ENCODE measurements around the gene NLE1. TPM values are rescaled to one million over a fixed set of nuclear protein-coding genes. Genes with fewer than 3 reads are reported as not detected.

Gene NLE1
- total and polyA plus RNA-seq, 2 donors (not counting 1 experiment from before 2014, with no cell fraction given), result 16.5 to 17.5 TPM

DNA sequence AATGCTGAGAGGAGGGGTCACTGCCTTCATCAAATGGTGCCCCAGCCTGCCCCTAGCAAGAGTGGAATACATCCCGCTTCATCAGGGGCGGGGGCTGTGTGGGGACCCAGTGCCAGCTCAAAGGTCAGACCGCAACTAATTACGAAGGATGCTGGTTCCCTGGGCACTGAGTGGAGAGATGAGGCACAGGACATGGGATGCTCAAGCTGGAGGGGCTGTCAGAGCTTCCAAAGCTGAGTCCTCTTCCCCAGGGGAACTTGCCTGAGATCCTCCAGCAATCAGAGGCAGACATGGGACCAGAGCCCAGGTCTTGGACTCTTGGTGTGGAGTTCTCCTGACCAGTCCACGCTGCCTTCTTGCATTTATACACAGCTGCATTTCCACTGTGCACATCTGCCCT, 24.4 kb upstream of the NLE1 start:
- Mint-ChIP-seq H3K27me3 (peaks cover 36% of the 10 kb centered on the region), H3K9me3 (ENCODE audit: insufficient read depth) (no peaks in the 10 kb centered on the region), H3K4me1 (no peaks in the 10 kb centered on the region), H3K27ac (no peak overlapping the region), H3K4me3 (no peak overlapping the region)
- CTCF ChIA-PET, result interaction anchor here (0.7 kb wide), 1 partner anchor 19 kb away, joined by 3 read pairs; no protein-coding TSS in a partner anchor
- Histone ChIP-seq H3K9me3 (ENCODE audit: control extremely low read depth in 1 of 3, control insufficient read depth in 2 of 3, insufficient read depth in 1 of 3, low read length in 2 of 3) (no peaks in the 10 kb centered on the region), H3K36me3 (replicated peaks in 1 of 2; ENCODE audit: control extremely low read depth in 1 of 2, control insufficient read depth in 1 of 2, extremely low read depth in 1 of 2, insufficient read depth in 2 of 2, low read length in 1 of 2) (no peaks in the 10 kb centered on the region), H2AFZ (ENCODE audit: insufficient read depth, low read depth, low read length, poor library complexity, severe bottlenecking) (no peak overlapping the region), H4K20me1 (ENCODE audit: control insufficient read depth, insufficient read depth, low read length, poor library complexity, severe bottlenecking) (no peaks in the 10 kb centered on the region), H3K27ac (ENCODE audit: low read length in 2 of 2) (no peak overlapping the region), H3K4me1 (ENCODE audit: control insufficient read depth in 2 of 2, insufficient read depth in 2 of 2, low read length in 2 of 2) (no peaks in the 10 kb centered on the region), H3K79me2 (ENCODE audit: control insufficient read depth, insufficient read depth, low read length) (no peaks in the 10 kb centered on the region), H3K4me2 (replicated peaks; ENCODE audit: low read depth, low read length, poor library complexity, severe bottlenecking) (no peak overlapping the region), H3K9ac (ENCODE audit: low read length) (no peak overlapping the region), H3K4me3 (ENCODE audit: control extremely low read depth in 1 of 5, extremely low read depth in 1 of 5, insufficient read depth in 1 of 5, low read depth in 2 of 5, low read length in 4 of 5) (no peak overlapping the region), H3K27me3 (replicated peaks in 1 of 4; ENCODE audit: control extremely low read depth in 1 of 4, control insufficient read depth in 3 of 4, insufficient read depth in 4 of 4, low read length in 3 of 4) (peaks cover 0 to 21% (median 5%) of the 10 kb centered on the region in 4 experiments)
- TF ChIP-seq, protein P1, sequence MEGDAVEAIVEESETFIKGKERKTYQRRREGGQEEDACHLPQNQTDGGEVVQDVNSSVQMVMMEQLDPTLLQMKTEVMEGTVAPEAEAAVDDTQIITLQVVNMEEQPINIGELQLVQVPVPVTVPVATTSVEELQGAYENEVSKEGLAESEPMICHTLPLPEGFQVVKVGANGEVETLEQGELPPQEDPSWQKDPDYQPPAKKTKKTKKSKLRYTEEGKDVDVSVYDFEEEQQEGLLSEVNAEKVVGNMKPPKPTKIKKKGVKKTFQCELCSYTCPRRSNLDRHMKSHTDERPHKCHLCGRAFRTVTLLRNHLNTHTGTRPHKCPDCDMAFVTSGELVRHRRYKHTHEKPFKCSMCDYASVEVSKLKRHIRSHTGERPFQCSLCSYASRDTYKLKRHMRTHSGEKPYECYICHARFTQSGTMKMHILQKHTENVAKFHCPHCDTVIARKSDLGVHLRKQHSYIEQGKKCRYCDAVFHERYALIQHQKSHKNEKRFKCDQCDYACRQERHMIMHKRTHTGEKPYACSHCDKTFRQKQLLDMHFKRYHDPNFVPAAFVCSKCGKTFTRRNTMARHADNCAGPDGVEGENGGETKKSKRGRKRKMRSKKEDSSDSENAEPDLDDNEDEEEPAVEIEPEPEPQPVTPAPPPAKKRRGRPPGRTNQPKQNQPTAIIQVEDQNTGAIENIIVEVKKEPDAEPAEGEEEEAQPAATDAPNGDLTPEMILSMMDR (IDR thresholded peaks at IDR 0.05), result no peak
- TF ChIP-seq EZH2 (IDR thresholded peaks at IDR 0.05; ENCODE audit: borderline replicate concordance, insufficient read depth, low read depth, low read length, poor library complexity, severe bottlenecking), result no peak
- POLR2A ChIA-PET, result no interaction called here
- no peak for ATAC-seq (ENCODE audit: low read depth)
- intact Hi-C loops (cut with micrococcal nuclease), result no loop called here
- 67% methylated on average over 5 of the region's 5 CpGs for WGBS (ENCODE audit: insufficient coverage)
- DNase-seq, result no peak

DNA sequence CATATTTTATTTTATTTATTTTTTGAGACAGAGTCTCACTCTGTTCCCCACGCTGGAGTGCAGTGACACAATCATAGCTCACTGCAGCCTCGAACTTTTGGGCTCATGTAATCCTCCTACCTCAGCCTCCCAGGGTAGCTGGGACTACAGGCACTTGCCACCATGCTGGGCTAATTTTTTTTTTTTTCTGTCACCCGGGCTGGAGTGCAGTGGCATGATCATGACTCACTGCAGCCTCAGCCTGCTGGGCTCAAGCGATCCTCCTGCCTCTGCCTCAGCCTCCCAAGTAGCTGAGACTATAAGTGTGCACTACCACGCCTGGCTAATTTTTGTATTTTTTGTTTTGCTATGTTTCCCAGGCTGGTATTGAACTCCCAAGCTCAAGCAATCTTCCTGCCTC, 22.6 kb upstream of the NLE1 start:
- Histone ChIP-seq H3K36me3 (replicated peaks in 1 of 2; ENCODE audit: control extremely low read depth in 1 of 2, control insufficient read depth in 1 of 2, extremely low read depth in 1 of 2, insufficient read depth in 2 of 2, low read length in 1 of 2) (no peaks in the 10 kb centered on the region), H3K4me1 (ENCODE audit: control insufficient read depth in 2 of 2, insufficient read depth in 2 of 2, low read length in 2 of 2) (no peaks in the 10 kb centered on the region), H3K4me2 (replicated peaks; ENCODE audit: low read depth, low read length, poor library complexity, severe bottlenecking) (no peak overlapping the region), H3K27me3 (replicated peaks in 1 of 4; ENCODE audit: control extremely low read depth in 1 of 4, control insufficient read depth in 3 of 4, insufficient read depth in 4 of 4, low read length in 3 of 4) (peaks cover 0 to 21% (median 9%) of the 10 kb centered on the region in 4 experiments), H3K9ac (ENCODE audit: low read length) (no peak overlapping the region), H3K27ac (ENCODE audit: low read length in 2 of 2) (no peak overlapping the region), H3K4me3 (ENCODE audit: control extremely low read depth in 1 of 5, extremely low read depth in 1 of 5, insufficient read depth in 1 of 5, low read depth in 2 of 5, low read length in 4 of 5) (no peak overlapping the region), H3K79me2 (ENCODE audit: control insufficient read depth, insufficient read depth, low read length) (no peaks in the 10 kb centered on the region), H3K9me3 (ENCODE audit: control extremely low read depth in 1 of 3, control insufficient read depth in 2 of 3, insufficient read depth in 1 of 3, low read length in 2 of 3) (no peaks in the 10 kb centered on the region), H4K20me1 (ENCODE audit: control insufficient read depth, insufficient read depth, low read length, poor library complexity, severe bottlenecking) (no peaks in the 10 kb centered on the region), H2AFZ (ENCODE audit: insufficient read depth, low read depth, low read length, poor library complexity, severe bottlenecking) (no peak overlapping the region)
- ChIA-PET CTCF (interaction anchor here (0.9 kb wide), 1 partner anchor 375 kb away, joined by 3 read pairs; no protein-coding TSS in a partner anchor), POLR2A (no interaction called here)
- H3K4me3 Mint-ChIP-seq, result no peak overlapping the region
- H3K9me3 Mint-ChIP-seq (ENCODE audit: insufficient read depth), result no peaks in the 10 kb centered on the region
- intact Hi-C loops (cut with micrococcal nuclease), result no loop called here
- DNase-seq, result no peak
- no peaks in the 10 kb centered on the region for H3K4me1 Mint-ChIP-seq
- H3K27ac Mint-ChIP-seq, result no peak overlapping the region
- peaks cover 51% of the 10 kb centered on the region for H3K27me3 Mint-ChIP-seq
- TF ChIP-seq, protein P1 (IDR thresholded peaks at IDR 0.05), result no peak
- TF ChIP-seq EZH2 (IDR thresholded peaks at IDR 0.05; ENCODE audit: borderline replicate concordance, insufficient read depth, low read depth, low read length, poor library complexity, severe bottlenecking), result no peak
- no peak for ATAC-seq (ENCODE audit: low read depth)
- 67% methylated on average over 4 of the region's 5 CpGs for WGBS (ENCODE audit: insufficient coverage)

Data from B cell (primary cell).